ENCODE results near the gene MPG. TPM values are rescaled to one million over a fixed set of nuclear protein-coding genes. Genes with fewer than 3 reads are reported as not detected.

MPG gene
- total RNA-seq, 2 experiments from 2014 or later = 58.1 to 119 TPM

DNA sequence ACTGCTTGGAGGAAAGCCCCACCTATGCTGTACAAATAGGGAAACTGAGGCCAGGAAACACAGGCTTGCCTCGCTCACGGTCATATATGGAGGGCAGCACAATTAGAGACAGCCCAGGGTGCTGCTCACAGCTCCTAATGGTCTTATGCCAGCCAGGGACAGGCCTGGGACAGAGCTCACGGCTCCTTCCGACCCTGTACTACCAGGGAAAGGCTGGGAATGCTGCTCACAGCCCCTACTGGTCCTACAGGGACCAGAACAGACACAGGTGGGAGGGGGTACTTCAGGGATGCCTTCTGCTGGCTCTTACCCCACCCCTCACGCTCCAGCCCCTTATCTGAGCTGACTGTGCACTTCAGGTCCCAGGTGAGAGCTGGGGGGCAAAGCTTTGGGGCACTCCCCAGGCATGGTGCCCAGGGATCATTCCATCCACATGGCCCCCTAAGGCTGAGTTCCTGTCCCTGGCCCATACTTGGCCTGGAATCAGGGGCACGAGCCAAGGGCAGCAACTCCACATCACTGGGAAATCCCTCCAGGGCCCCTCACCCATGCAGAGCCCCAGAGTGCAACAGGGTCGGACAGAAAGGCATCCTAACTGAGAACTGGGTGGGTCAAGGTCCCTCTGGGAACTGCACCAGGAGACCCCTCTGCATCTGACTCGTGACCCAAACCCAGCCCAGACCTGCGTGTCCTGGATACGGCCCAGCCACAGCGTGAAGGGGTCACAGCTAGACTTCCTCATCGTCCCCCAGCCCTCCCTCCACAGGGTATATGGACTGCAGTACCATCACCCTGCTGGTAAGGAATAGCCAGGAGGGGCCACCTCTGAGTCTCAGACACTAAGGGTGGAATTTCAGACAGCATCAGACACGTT lies 11.5 kb upstream of the MPG start:
- H3K4me3 ChIP-seq (ENCODE audit: low read depth, low read length, poor library complexity, severe bottlenecking) = no peak overlapping the region
- H3K79me2 ChIP-seq (ENCODE audit: insufficient read depth, low read depth, low read length) = no peaks in the 10 kb centered on the region
- no peaks in the 10 kb centered on the region for H3K9me3 ChIP-seq (ENCODE audit: low read length)
- no peak overlapping the region for H3K27ac ChIP-seq (ENCODE audit: low read depth, low read length, poor library complexity, severe bottlenecking)
- no peak overlapping the region for H2AFZ ChIP-seq (ENCODE audit: low read length)
- no peak overlapping the region for H3K4me2 ChIP-seq (ENCODE audit: low read length)
- H3K36me3 ChIP-seq (ENCODE audit: insufficient read depth, low read length) = no peaks in the 10 kb centered on the region
- DNase-seq (ENCODE audit: low spot score) = no peak
- ChIA-PET CTCF (ENCODE audit: unreplicated experiment) (interaction anchor here (0.8 to 1.9 kb wide), 5 partner anchors 12 to 41 kb away, joined by 3 to 9 read pairs (median 3); partner anchors contain the start of gene POLR3K), POLR2A (no interaction called here)
- no TSS peak for BruUV-seq (replicated peaks)
- intact Hi-C loops (cut with micrococcal nuclease; ENCODE audit: unreplicated experiment) = no loop called here
- no peaks in the 10 kb centered on the region for H3K4me1 ChIP-seq (ENCODE audit: insufficient read depth, low read length, poor library complexity, severe bottlenecking)
- no peaks in the 10 kb centered on the region for H4K20me1 ChIP-seq (ENCODE audit: insufficient read depth, low read length)
- TF ChIP-seq EZH2phosphoT487 (IDR thresholded peaks at IDR 0.05; ENCODE audit: borderline replicate concordance, low read depth, low read length) (no peak), CTCF (conservative IDR thresholded peaks at IDR 0.05; ENCODE audit: low read length) (no peak)
- no peaks in the 10 kb centered on the region for H3K9me2 ChIP-seq (ENCODE audit: insufficient read depth, low read length)

DNA sequence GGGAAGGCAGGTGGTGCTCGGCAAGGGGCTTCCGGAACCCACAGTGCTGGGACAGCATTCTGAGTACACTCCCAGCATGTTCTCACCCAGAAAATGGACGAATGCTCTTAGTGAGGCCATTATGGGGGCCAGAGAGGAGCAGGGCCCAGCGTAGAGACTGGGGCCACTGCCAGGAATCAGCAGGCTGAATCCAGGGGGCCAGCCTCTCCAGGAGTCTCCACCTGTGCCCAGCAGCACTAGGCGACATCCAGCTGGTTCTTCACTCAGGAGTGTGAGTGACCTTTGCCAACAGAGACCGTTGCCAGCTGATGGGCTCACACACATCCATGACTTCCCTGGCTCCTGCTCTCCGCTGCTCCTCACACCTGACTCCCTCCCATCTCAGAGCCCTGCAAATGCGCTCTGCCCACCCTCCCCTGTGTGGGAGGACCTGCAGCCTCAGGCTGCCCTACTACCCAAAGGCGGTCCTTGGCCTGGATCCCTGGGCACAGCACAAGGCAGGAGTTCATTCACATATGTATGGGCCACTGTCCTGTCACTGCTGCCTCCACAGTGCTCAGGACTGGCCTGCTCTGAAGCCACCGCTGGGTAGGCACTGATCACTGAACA lies 10.7 kb upstream of the MPG start:
- no peaks in the 10 kb centered on the region for H3K36me3 ChIP-seq (ENCODE audit: insufficient read depth, low read length)
- no peaks in the 10 kb centered on the region for H3K4me1 ChIP-seq (ENCODE audit: insufficient read depth, low read length, poor library complexity, severe bottlenecking)
- H3K4me2 ChIP-seq (ENCODE audit: low read length) = no peak overlapping the region
- no peaks in the 10 kb centered on the region for H3K79me2 ChIP-seq (ENCODE audit: insufficient read depth, low read depth, low read length)
- BruUV-seq (replicated peaks) = no TSS peak
- POLR2A ChIA-PET = no interaction called here
- no peaks in the 10 kb centered on the region for H3K9me3 ChIP-seq (ENCODE audit: low read length)
- no peak for DNase-seq (ENCODE audit: low spot score)
- H3K4me3 ChIP-seq (ENCODE audit: low read depth, low read length, poor library complexity, severe bottlenecking) = no peak overlapping the region
- TF ChIP-seq EZH2phosphoT487 (IDR thresholded peaks at IDR 0.05; ENCODE audit: borderline replicate concordance, low read depth, low read length) = no peak
- CTCF ChIA-PET (ENCODE audit: unreplicated experiment) = no interaction called here
- H3K9me2 ChIP-seq (ENCODE audit: insufficient read depth, low read length) = no peaks in the 10 kb centered on the region
- no peaks in the 10 kb centered on the region for H4K20me1 ChIP-seq (ENCODE audit: insufficient read depth, low read length)
- intact Hi-C loops (cut with micrococcal nuclease; ENCODE audit: unreplicated experiment) = no loop called here
- no peak overlapping the region for H2AFZ ChIP-seq (ENCODE audit: low read length)
- H3K27ac ChIP-seq (ENCODE audit: low read depth, low read length, poor library complexity, severe bottlenecking) = no peak overlapping the region

DNA sequence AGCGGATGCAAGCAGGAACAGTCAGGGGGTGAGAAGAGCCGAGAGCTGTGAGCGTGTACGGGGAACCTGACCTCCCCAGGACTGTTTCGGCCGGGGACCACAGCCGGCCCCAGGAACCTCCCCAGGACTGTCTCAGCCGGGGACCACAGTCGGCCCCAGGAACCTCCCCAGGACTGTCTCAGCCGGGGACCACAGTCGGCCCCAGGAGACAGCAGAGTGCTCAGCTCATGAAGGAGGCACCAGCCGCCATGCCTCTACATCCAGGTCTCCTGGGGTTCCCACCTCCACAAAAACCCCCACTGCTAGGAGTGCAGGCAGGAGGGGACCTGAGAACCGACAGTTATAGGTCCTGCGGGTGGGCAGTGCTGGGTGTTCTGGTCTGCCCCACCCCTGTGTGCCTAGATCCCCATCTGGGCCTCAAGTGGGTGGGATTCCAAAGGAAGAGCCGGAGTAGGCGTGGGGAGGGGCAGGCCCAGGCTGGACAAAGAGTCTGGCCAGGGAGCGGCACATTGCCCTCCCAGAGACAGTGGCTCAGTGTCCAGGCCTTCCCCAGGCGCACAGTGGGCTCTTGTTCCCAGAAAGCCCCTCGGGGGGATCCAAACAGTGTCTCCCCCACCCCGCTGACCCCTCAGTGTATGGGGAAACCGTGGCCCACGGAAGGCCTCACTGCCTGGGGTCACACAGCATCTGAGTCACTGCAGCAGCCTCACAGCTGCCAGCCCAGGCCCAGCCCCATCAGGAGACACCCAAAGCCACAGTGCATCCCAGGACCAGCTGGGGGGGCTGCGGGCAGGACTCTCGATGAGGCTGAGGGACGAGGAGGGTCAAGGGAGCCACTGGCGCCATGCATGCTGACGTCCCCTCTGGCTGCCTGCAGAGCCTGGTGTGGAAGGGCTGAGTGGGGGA lies 9.9 kb upstream of the MPG start:
- Histone ChIP-seq H3K36me3 (ENCODE audit: insufficient read depth, low read length) (no peaks in the 10 kb centered on the region), H3K27ac (ENCODE audit: low read depth, low read length, poor library complexity, severe bottlenecking) (no peak overlapping the region), H3K9me3 (ENCODE audit: low read length) (no peaks in the 10 kb centered on the region), H2AFZ (ENCODE audit: low read length) (no peak overlapping the region), H3K9me2 (ENCODE audit: insufficient read depth, low read length) (no peaks in the 10 kb centered on the region), H3K4me1 (ENCODE audit: insufficient read depth, low read length, poor library complexity, severe bottlenecking) (no peaks in the 10 kb centered on the region), H3K79me2 (ENCODE audit: insufficient read depth, low read depth, low read length) (no peaks in the 10 kb centered on the region), H3K4me2 (ENCODE audit: low read length) (no peak overlapping the region), H3K4me3 (ENCODE audit: low read depth, low read length, poor library complexity, severe bottlenecking) (no peak overlapping the region), H4K20me1 (ENCODE audit: insufficient read depth, low read length) (no peaks in the 10 kb centered on the region)
- TF ChIP-seq EZH2phosphoT487 (IDR thresholded peaks at IDR 0.05; ENCODE audit: borderline replicate concordance, low read depth, low read length) = no peak
- no peak for DNase-seq (ENCODE audit: low spot score)
- no TSS peak for BruUV-seq (replicated peaks)
- CTCF ChIA-PET (ENCODE audit: unreplicated experiment) = no interaction called here
- POLR2A ChIA-PET = no interaction called here
- intact Hi-C loops (cut with micrococcal nuclease; ENCODE audit: unreplicated experiment) = no loop called here
